Stimulated activated CD4-positive, alpha-beta T cell treated with anti-CD3 and anti-CD28 coated beads, Interleukin-12 subunit alpha, Interleukin-12 subunit beta, amount 100 ng/mL, for 48 hours (primary cell): Measurements from ENCODE around the gene IFNA7.
"Not testable (repeated sequence)": the region's sequence is repeated elsewhere in the genome, so short reads cannot be mapped to it uniquely, and the experiment has no call there.

Experiments
- DNase-seq, 3 donors: peaks; one replicate each; pipeline ENCODE4 v3.0.0-alpha.2; 2020; ENCODE audit warnings: low read depth in 2 of 3, low spot score in 1 of 3

IFNA7 gene

GRCh38 chr9:21182810-21183736 lies 18.9 kb downstream of the IFNA7 start:
- not testable (repeated sequence) for DNase-seq

GRCh38 chr9:21174671-21175070 lies 27.3 kb downstream of the IFNA7 start:
- no peak for DNase-seq

- DNase-seq, result no peak
Observed at GRCh38 chr9:21172156-21172555, 29.8 kb downstream of the IFNA7 start.

- no peak for DNase-seq
Observed at GRCh38 chr9:21171351-21171750, 30.7 kb downstream of the IFNA7 start.

GRCh38 chr9:21166560-21166959 lies 35.4 kb downstream of the IFNA7 start, which contains the start of gene IFNA21:
TSS of gene IFNA21 (minus strand) at chr9:21166660. CDS start at chr9:21166612, 48 bp downstream.
- not testable (repeated sequence) for DNase-seq

GRCh38 chr9:21165516-21165915 lies 36.5 kb downstream of the IFNA7 start:
- no peak for DNase-seq

GRCh38 chr9:21160178-21160577 lies 41.8 kb downstream of the IFNA7 start:
- DNase-seq, result no peak

- no peak for DNase-seq
Observed at GRCh38 chr9:21155501-21155900, 46.5 kb downstream of the IFNA7 start.

- DNase-seq, result no peak
Observed at GRCh38 chr9:21154018-21154608, 47.9 kb downstream of the IFNA7 start.

- no peak for DNase-seq
Observed at GRCh38 chr9:21153336-21154017, 48.5 kb downstream of the IFNA7 start.
